Stimulated activated CD8-positive, alpha-beta memory T cell treated with anti-CD3 and anti-CD28 coated beads, Interleukin-12 subunit alpha, Interleukin-12 subunit beta, amount 100 ng/mL, for 1 hour (primary cell): Measurements from ENCODE around the gene PELO.
"Not testable (repeated sequence)": the region's sequence is repeated elsewhere in the genome, so short reads cannot be mapped to it uniquely, and the experiment has no call there.

Experiments used
- DNase-seq: peaks from one replicate; pipeline ENCODE4 v3.0.0-alpha.2; 2020; ENCODE audit warnings: low read depth

Gene PELO, protein sequence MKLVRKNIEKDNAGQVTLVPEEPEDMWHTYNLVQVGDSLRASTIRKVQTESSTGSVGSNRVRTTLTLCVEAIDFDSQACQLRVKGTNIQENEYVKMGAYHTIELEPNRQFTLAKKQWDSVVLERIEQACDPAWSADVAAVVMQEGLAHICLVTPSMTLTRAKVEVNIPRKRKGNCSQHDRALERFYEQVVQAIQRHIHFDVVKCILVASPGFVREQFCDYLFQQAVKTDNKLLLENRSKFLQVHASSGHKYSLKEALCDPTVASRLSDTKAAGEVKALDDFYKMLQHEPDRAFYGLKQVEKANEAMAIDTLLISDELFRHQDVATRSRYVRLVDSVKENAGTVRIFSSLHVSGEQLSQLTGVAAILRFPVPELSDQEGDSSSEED

DNA sequence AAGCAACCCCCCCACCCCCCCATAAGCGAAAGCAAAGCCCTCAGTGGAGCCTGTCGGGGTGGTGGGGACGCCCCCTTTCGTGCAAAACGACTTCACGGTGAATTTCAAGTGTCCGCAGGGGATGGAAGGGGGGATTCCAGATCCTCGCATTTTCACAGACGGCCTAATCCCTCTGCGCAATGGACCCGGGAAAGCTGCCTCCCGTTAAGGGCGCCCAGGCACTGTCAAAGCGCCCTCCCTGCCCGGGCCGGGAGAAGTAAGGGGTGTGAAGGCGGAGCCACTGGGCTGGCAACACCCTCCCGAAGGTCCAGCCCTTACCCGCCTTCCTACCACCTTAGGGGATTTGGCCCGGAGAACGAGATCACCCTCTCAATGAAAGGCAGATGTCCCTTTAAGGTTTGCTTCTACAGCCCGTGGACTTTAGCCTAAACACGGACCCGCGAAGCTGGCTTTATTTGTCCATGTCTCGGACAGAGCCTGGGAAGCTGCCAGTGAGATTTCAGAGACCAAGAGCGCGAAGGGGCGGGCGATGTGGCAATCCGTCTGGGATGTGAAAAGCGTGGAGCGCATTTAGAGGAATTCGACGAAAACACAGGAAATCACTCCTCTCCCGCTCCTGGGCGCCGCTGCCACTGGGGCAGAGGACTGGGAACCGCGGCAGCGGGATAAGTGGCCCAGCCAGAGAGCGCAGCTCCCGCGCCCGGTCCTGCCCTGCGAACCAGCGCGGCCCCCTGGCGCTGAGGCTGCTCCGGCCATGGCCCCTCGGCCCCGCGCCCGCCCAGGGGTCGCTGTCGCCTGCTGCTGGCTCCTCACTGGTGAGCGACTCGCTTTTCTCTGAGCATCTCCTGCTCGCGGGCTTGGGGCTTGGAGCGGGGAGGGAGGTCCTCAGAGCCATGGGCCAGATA is at the start of gene PELO, which contains the start of gene ITGA1:
Gene PELO (plus strand): TSS at position 317 of the 905 bp plus-strand sequence. CDS start 12,479 bp downstream, outside the sequence.
Gene ITGA1 (plus strand): TSS at position 317 of the 905 bp plus-strand sequence. CDS start 438 bp downstream, at position 755.
- DNase-seq = no peak

DNA sequence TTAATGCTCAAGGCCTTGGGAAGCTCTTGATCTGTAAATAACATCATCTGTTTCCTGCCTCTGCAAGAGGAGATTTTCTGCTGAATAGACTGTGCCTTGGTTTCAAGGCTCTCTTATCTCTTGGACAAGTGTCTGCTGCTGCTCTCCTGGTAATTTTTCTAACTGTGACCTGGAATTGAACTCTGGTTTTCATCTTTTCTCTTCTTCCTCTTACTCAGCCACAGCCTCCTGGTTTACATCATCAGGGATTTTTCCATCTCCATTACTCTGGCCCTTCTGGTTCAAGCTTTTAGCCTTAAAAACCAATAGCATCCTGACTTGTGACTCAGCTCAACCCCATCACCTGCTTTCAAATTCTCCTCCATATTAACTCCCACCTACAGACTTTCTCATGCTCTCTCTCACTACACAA is 49.6 kb upstream of the PELO start:
- no peak for DNase-seq

DNA sequence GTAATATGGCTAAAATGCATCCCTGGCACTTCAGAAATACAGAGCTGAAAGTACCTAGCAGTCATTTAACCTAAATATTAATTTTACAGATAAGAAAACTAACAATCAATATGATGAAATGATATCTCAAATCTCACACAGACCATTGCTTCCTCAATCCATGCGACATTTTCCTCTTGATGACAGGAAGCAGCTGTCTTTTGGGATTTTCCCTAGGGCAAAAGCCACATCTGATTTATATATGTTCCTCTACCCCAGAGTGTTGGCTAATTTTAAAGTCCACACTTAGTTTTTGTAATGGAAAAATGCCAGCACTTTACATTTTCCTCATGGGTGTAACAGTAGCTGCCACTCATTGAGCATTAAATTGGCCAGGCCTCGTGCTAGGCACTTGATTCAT is 47.7 kb upstream of the PELO start:
- DNase-seq = no peak

DNA sequence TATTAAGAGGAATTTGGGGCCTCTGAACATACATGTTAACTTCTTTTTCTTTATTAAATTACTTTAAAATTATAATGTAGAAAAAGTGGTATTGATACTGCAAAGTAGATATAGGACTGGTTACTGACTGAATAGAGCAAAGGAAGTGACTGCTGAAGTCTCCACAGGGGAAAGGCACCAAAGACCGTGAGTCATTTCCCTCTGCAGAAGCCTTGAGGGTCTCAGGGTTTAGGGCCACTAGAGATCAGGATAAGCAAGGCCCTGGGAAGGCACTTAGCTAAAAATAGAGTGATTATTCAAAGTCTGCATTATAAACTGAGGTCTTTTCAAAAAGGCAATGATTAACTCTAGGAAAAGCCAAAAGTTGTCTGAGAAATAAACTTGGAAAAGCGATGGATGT is 44.7 kb upstream of the PELO start:
- DNase-seq = no peak

DNA sequence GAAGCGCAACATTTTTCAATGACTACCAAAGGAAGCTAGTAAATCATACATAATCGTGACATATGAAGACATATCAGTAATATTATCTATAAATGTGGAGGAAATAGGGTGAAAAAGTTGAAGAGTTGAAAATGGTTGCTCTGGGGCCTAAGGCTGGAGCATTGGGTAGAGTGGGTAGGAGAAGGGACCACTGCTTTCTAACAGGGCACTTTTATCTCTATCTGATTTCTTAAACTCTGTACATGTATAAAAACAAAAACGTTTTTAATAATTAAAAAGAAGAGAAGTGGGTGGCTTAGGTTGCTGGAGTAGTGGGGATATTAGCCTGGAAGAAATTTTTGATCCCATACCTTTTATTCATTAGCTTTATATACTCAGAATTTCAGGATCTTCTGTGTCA is 44.2 kb upstream of the PELO start:
- no peak for DNase-seq

DNA sequence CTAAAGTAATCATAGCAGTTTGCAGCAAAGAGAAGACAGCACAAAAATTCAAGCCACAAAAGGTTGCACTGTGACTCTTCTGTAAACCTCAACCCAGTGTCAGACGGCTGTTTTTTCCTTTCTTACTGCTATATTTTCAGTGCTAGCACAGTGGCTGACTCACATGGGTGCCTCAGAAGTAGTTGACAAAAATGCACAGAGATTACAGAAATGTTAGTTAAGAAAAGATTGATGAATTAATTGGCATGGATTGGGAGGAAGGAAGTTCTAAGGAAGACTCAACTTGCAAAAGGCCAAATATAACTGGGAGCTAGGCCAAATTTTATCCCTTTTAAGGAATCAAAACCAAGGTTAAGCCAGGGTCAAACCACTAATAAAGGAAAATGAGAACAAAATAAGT is 43.7 kb upstream of the PELO start:
- DNase-seq = peak; percentile 26

DNA sequence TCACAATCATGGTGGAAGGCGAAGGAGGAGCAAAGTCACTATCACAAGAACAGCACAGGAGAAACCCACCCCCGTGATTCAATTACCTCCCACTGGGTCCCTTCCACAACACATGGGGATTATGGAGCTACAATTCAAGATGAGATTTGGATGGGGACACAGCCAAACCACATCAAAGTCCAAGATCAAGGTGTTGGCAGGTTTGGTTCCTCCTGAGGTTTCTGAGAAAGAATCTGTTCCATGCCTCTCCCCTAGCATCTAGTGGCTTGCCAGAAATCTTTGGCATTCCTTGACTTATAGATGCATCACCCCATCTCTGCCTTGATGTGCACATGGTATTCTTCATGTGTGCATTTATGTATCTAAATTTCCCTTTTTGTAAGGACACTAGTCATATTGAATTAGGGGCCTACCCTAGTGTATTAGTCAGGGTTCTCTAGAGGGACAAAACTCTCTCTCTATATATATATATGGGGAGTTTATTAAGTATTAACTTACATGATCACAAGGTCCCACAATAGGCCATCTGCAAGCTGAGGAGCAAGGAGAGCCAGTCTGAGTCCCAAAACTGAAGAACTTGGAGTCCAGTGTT is 42.8 kb upstream of the PELO start:
- DNase-seq = not testable (repeated sequence)

DNA sequence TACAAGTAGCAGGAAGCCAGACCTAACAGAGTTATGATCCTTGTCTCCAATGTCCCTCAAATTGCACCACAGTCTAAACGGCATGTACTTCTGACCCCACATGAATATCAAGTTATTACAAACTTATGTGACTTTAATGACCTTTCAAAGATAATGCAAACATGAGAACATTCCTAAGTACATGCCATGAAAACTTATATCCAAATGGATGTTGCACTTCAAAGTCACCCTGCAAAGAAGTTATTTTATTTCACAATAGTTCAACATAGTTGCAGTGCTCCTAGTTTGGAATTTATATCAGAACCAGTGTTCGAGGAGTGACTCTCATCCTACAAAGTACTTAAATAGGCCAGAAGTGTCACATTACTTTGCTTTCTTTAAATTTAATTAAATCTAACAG is 41.2 kb upstream of the PELO start:
- DNase-seq = no peak

DNA sequence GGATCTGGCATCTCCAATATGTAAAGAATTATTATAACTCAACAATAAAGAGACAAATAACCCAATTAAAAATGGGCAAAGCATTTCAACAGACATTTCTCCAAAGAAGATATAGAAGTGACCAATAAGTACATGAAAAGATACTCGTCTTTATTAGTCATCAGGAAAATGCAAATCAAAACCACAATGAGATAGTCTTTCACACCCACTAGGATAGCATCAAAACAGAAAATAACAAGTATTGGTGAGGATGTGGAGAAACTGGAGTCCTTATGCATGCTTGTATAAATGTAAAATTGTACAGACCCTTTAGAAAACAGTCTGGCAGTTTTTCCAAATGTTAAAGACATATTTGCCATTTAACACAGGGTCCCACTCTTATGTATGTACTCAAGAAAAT is 39.1 kb upstream of the PELO start:
- DNase-seq = no peak

DNA sequence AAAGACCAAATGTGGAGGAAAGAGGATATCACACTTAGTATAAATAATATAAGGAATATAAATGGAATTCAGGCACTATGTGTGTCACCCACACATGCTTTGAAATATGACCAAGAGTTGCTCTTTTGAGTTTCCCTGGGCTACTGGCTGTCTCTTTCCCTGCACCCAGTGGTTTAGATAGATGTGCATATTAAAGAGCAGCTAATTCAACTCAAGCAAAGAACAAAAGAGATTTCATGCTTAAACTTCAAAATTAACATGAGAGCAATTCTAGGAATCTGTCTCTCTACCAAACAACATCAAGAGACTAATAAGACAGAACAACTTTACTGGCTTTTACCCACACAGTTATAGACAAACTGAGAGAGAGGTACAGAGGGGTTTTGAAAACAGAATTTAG is 38.0 kb upstream of the PELO start:
- DNase-seq = no peak

DNA sequence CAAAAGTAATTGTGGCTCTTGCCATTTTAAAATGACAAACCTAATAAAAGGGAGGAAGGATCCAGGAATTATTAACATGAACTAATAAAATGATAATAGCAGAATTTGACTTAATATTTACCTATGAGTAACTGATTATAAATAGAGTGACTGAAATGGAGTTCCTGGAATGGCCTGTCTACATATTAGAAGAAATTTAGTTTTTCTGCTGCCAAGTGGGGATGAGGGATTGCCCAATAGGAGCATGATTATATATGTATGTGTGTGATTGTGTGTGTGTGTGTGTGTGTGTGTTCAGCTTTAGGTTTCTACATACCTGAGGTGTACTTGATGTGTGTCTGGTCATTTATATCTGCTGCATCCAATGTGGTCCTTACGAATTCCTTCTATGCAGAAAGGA is 36.6 kb upstream of the PELO start:
- DNase-seq = no peak

DNA sequence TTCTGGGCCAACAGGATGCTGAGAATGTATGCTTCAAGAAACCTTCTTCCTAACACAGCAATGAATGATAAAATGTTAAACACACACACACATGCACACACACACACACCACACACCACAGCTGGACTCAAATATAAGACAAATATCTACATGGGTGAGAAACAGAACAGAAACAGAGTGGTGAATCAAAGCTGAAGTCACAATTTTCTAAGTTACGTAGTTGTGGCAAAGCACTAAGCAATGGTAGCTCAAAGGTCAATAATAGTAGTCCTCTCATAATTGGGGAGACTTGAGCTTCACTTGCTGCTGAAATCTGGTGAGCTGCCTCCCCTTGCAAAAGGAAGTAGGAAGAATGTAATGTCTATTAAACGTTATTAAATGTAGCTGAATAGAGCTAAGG is 33.7 kb upstream of the PELO start:
- DNase-seq = no peak

DNA sequence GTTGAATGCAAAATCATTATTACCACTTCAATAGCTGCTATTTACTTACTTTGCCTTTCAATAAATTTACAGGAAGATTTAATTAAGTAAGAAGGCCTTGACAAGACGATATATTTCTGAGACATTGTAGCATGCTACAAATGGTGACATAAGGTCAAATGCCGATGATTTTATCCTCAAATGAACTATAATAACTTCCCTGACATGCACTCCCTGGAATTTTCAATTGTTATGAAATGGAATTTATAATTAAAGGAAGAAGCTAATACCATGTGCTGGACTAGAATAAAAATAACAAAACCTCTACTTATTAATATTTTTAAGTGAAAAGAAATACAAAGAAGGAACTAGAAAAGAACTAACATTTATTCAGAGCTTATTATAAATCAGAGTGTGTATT is 30.2 kb upstream of the PELO start:
- no peak for DNase-seq

DNA sequence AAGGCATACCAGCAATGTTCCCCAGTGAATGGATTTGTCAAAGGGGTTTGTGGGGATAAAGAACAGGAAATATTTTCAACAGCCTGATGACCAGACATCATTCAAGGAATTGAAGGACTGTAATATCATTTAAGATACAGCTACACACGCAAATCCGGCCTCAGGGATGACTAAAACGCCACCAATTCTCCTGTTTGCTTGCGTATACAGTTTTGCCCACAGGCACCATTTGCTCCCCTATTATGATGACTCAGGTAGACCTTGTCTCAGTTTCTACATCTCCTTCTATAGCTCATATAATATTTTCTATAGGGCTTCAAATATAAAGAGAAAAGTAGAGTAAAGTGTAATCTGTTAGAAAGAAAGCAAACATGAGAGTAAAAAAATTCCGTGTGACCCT is 29.7 kb upstream of the PELO start:
- DNase-seq = no peak

DNA sequence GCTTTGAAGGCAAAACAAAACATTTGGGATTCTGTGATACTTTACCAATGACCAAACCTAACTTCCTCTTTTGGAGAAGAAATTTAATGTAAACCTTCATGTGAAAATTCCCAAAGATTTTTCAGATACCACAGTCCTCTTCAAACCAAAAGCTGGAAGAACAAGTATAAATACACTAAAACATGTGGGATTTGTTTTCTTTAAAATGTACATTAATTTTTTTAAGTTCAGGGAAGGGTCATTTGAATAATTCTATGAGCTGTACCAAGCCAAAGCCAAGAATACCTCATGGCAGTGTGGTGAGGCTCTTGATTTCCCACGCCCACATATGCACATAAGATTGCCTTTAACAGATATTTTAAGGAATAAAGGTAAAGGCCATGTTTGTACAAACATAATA is 28.4 kb upstream of the PELO start:
- DNase-seq = no peak

DNA sequence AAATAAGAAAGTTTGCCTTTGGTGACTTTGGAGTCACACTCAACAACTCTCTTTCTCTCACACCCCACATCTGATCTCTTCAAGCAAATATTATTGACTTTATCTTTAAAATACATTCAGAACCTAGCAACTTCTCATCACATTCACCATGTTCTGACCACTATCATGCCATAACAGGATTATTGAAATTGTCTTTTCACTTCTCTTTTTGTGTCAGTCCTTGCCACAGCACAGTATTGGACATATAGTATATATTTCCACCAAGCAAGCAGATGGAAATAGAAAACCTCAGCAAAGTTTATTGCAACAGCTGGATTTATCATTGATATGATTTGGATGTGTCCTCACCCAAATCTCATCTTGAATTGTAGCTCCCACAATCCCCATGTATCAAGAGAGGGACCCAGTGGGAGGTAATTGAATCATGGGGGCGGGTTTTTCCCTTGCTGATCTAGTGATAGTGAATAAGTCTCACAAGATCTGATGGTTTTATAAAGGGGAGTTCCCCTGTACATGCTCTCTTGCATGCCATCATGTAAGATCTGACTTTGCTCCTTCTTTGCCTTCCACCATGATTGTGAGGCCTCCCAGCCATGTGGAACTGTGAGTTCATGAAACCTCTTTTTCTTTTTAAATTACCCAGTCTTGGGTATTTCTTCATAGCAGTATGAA is 26.9 kb upstream of the PELO start:
- no peak for DNase-seq

DNA sequence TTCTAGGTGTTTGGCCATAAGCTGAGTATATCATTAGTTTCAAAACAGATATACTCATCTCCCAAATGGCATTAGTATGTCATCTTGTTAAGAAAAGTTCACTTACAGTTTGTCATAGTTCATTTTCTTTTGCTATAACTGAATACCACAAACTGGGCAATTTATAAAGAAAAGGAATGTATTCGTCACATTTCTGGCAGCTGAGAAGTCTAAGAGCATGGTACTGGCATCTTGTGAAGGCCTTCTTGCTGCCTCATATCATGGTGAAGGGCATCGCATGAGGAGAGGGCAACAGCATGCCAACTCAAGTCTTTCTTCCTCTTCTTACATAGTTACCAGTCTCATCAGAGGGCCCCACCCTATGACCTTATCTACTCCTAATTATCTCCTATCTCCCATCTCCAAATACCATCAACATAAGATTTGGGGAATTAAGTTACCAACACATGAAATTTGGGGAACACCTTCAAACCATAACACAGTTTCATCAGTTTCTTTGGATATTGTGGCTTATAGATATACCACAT is 20.4 kb upstream of the PELO start:
- DNase-seq = no peak

DNA sequence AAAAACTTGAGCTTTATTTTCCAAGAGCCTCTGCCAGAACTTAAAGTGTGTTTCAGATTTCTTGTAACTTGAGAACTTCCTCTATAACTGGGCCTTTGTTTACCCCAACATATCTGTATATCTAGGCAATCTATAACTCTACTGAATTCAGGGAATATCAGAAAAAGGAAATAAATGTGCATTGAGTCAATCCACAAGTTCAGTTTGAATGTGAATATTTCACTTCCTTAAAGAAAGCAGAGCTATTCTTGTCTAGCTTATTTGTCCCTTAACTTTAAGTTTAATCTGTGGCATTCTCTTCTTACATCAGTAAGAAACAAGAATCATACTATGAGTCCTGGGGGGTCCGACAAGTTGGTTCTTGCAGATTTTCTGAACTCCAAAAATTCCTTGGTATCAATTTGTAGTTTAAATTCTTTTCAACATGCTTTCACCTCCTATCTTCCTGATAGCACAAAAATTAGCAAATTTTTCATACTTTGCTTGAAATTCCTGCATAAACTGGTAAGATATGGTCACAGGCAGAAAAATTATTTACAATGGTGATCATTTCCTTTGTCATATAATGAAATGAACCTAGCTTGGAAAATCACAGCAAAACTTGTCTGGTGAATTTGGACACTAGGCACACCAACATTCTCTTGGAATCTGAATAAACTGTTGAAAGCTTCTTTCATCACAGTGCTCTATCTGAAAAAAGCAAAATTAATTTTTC is 19.8 kb upstream of the PELO start:
- DNase-seq = no peak

DNA sequence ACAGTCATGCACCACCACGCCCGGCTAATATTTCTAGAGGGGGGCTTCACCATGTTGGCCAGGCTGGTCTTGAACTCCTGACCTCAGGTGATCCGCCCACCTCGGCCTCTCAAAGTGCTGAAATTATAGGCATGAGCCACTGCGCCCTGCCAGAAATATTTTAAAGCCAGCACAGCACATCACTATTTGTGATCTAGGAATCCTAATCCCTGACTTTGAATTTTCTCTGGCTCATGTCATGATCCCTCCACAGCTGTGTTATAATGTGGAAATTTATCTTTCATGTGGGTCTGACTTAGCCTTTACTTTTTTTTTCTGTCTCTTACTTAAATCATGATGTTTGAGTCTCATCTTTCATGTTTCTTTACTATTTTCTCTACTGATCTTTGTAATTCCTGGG is 18.7 kb upstream of the PELO start:
- no peak for DNase-seq

DNA sequence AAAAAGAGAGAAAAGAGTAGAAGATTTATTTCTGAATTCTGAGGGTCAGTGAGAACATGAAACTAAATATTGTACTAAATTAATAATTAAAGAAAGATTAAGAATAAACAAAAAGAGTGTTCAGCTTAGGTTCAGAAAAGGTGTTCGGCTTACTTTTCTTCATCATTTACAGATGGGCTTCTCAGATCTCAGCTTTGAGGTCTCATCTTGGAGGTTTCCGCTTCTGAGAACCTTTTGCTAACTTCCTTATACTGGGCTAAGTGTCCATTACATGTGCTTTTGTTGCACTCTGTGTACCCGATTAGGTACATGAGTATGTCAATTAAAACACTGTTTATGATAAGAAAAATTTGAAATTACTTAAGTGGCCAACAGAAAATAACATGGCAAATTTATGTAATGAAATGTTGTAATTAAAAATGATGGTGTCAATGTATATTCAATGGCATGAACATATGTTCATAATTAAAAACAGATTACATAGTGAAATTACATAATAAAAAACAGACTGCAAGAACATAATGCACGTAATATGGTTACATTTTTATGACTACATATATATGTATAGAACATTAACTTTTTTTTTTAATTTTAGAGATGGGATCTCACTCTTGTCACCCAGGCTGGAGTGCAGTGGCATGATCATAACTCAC is 17.3 kb upstream of the PELO start:
- DNase-seq = no peak
